ENCODE measurements around the gene CKAP5. TPM values are rescaled to one million over a fixed set of nuclear protein-coding genes. Genes with fewer than 3 reads are reported as not detected.

CKAP5 gene
- total RNA-seq, 8 experiments from 2014 or later: 37.8 to 127 (median 93.5) TPM

DNA sequence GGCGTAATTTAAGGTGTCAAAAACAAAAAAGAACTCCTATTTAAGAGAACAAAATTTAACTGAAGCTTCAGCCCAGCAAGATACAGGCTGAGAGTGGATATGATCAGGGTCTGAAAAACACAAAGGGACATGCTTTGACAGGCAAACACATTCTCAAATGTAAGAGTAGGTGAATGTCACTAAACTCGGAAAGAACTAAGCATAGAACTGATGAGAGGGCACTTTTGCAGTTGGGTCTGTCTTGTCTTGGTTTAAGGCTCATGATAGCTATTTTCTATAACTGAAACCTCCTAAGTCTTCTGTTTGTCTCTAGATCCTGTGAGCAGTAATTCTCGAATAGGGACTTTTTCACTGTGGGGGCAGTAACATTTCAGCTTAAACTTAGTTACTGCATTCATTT lies 100.1 kb downstream of the CKAP5 start:
- in situ Hi-C loops (cut with MboI; ENCODE audit: low pct_unique_long_range_greater_than_20kb in 2 of 9, low sequenced_read_pairs in 9 of 9, unreplicated experiment in 9 of 9): no loop called here
- no peak overlapping the region for H3K27ac ChIP-seq
- no peaks in the 10 kb centered on the region for H3K4me1 ChIP-seq (replicated peaks in 1 of 2)
- ATAC-seq (replicated peaks in 6 of 8): no peak
- 85 to 100% (median 94%) methylated on average over 1 to 3 of the region's 3 CpGs for WGBS, 10 experiments
- H3K4me3 ChIP-seq: no peak overlapping the region

DNA sequence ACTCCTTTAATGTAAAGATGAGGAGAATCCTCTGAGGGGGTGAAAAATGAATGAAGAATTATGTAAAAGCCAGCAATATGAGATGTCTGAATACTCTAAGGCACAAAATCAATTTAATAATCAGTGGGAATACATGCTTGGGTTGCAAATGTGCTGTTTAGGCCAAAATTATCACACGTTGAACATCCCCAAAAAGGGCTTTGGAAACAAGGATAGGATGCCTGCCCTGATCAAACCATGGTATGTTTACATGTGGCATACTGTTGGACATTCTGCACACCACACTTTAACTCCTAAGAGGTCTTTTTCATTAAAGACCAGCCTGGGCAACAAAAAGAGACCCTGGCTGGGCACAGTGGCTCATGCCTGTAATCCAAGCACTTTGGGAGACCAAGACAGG lies 100.8 kb downstream of the CKAP5 start:
- Histone ChIP-seq H3K4me1 (replicated peaks in 1 of 2) (no peaks in the 10 kb centered on the region), H3K27ac (no peak overlapping the region), H3K4me3 (no peak overlapping the region)
- 57 to 100% (median 73%) methylated on average over 1 of the region's 1 CpG; no CpG with 5 or more reads in 6 of the 10 experiments for WGBS, 10 experiments
- ATAC-seq (replicated peaks in 6 of 8): no peak
- in situ Hi-C loops (cut with MboI; ENCODE audit: low pct_unique_long_range_greater_than_20kb in 2 of 9, low sequenced_read_pairs in 9 of 9, unreplicated experiment in 9 of 9): no loop called here

DNA sequence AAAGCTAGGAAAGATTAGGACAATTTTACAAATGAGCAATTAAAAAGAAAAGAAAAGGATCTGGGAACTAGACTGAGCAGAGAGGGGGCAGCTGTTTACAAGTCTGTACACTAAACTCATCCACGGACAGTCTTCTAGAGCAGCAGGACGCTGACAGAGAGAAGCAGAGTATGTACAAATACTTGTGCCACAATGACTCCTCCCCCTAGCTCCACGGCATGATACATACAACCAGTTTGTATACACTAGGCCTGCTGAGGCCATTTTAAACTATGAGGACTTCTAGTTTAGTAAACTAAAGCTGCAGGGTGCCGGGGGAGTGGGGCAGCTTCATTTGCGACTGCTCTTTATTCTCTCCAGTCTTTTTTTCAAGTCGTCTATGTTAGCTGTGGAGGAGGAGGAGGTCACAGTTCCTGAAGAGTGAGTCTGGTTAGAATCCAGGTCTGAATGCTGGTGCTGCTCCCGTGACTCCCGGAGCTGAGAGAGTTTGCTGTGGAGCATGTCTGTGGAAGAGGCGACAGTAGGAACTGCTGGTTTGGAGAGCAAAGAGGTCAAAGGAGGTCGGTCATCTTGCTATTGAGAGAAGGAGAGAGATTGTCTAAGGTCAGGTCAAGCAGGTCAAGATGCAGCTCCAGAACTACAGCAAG lies 102.3 kb downstream of the CKAP5 start:
- Histone ChIP-seq H3K27ac (no peak overlapping the region), H3K4me3 (no peak overlapping the region), H3K4me1 (replicated peaks in 1 of 2) (no peaks in the 10 kb centered on the region)
- 24 to 89% (median 79%) methylated on average over 1 to 9 of the region's 10 CpGs for WGBS, 10 experiments
- in situ Hi-C loops (cut with MboI; ENCODE audit: low pct_unique_long_range_greater_than_20kb in 2 of 9, low sequenced_read_pairs in 9 of 9, unreplicated experiment in 9 of 9): no loop called here
- no peak for ATAC-seq (replicated peaks in 6 of 8)

- 60 to 100% (median 86%) methylated on average over 1 to 2 of the region's 2 CpGs; no CpG with 5 or more reads in 5 of the 10 experiments for WGBS, 10 experiments
- no peak for ATAC-seq (replicated peaks in 6 of 8)
- Histone ChIP-seq H3K27ac (no peak overlapping the region), H3K4me1 (replicated peaks in 1 of 2) (no peaks in the 10 kb centered on the region), H3K4me3 (no peak overlapping the region)
- in situ Hi-C loops (cut with MboI; ENCODE audit: low pct_unique_long_range_greater_than_20kb in 2 of 9, low sequenced_read_pairs in 9 of 9, unreplicated experiment in 9 of 9): no loop called here
These were observed 103.0 kb downstream of the CKAP5 start for GRCh38 chr11:46743043-46743442.

DNA sequence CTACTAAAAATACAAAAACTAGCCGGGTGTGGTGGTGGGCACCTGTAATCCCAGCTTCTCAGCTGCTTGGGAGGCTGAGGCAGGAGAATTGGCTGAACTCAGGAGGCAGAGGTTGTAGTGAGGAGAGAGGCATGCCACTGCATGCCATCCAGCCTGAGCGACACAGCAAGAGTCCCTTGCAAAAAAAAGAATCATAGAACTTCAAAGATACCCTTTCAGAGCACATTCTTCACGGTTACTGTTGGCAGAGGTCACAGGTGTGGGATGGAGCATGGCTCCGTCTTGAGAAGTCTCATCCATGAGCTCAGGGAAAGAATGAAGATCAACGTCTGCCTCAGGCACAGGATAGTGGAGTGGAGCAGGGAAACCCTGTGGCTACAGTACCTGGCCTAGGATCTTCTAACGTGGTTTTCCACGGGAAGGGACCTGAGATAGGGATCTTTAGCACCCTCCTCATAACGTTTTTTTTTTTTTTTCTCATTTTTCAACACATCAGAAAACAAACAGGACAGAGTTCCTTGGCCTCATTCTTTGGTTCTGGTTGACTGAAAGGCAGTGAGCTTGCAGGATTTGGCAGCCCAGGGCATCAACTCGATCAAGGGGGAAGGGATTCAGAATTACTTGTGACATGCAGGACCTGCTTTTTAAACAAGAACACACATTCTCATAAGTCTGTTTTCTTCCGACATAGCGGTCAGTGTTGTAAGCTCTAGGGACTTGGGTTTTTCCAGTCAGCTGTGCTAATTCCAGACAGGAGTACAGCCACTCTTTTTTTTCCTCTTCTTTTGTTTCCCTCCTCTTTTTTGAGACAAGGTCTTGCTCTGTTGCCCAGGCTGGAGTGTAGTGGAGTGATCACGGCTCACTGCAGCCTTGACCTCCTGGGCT lies 104.2 kb downstream of the CKAP5 start:
- no peak overlapping the region for H3K27ac ChIP-seq
- no peak overlapping the region for H3K4me3 ChIP-seq
- no peak for ATAC-seq (replicated peaks in 6 of 8)
- in situ Hi-C loops (cut with MboI; ENCODE audit: low pct_unique_long_range_greater_than_20kb in 2 of 9, low sequenced_read_pairs in 9 of 9, unreplicated experiment in 9 of 9): no loop called here
- WGBS, 10 experiments: 50 to 100% (median 83%) methylated on average over 1 to 8 of the region's 12 CpGs; no CpG with 5 or more reads in 1 of the 10 experiments
- no peaks in the 10 kb centered on the region for H3K4me1 ChIP-seq (replicated peaks in 1 of 2)

DNA sequence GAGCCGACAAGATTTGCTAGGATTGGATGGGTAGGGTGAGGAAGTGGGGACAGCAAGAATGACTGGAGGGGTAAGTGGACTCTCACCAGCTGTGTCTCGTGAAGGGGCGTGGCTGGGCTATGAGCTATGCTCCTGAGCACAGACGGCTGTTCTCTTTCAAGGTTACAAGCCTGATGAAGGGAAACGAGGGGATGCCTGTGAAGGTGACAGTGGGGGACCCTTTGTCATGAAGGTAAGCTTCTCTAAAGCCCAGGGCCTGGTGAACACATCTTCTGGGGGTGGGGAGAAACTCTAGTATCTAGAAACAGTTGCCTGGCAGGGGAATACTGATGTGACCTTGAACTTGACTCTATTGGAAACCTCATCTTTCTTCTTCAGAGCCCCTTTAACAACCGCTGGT lies 107.2 kb downstream of the CKAP5 start:
- in situ Hi-C loops (cut with MboI; ENCODE audit: low pct_unique_long_range_greater_than_20kb in 2 of 9, low sequenced_read_pairs in 9 of 9, unreplicated experiment in 9 of 9): no loop called here

GRCh38 chr11:46737699-46738098 lies 108.4 kb downstream of the CKAP5 start:
- Histone ChIP-seq H3K4me3 (no peak overlapping the region), H3K4me1 (replicated peaks in 1 of 2) (no peaks in the 10 kb centered on the region), H3K27ac (no peak overlapping the region)
- in situ Hi-C loops (cut with MboI; ENCODE audit: low pct_unique_long_range_greater_than_20kb in 2 of 9, low sequenced_read_pairs in 9 of 9, unreplicated experiment in 9 of 9): no loop called here
- WGBS, 10 experiments: 70 to 96% (median 88%) methylated on average over 2 to 9 of the region's 11 CpGs; no CpG with 5 or more reads in 1 of the 10 experiments
- ATAC-seq (replicated peaks in 6 of 8): no peak

More for the DNA sequence above, 107.2 kb downstream of the CKAP5 start:
- ATAC-seq (replicated peaks in 6 of 8): no peak
- Histone ChIP-seq H3K4me3 (no peak overlapping the region), H3K27ac (no peak overlapping the region), H3K4me1 (replicated peaks in 1 of 2) (no peaks in the 10 kb centered on the region)
- WGBS, 10 experiments: 51 to 100% (median 80%) methylated on average over 1 to 6 of the region's 6 CpGs; no CpG with 5 or more reads in 2 of the 10 experiments

DNA sequence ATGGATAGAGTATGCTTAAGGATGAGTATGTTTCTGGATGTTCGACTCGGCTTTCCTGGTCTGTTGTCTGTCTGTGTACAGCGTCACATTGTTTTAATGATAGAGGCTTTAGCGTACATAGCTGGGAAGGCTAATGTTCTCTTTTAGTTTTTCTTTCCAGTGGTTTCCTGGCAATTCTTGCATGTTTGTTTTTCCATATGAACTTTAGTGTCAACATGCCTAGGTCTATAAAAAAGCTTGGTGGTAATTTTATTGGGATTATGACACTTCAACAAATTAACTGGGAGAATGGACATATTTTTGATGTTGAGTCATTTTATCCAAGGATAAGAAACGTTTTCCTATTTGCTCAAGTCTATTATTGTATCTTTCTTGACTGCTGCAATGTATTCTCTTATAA lies 109.5 kb downstream of the CKAP5 start:
- ATAC-seq (replicated peaks in 6 of 8): no peak
- WGBS, 10 experiments: 0 to 86% (median 57%) methylated on average over 1 to 5 of the region's 5 CpGs; no CpG with 5 or more reads in 1 of the 10 experiments
- in situ Hi-C loops (cut with MboI; ENCODE audit: low pct_unique_long_range_greater_than_20kb in 2 of 9, low sequenced_read_pairs in 9 of 9, unreplicated experiment in 9 of 9): no loop called here

GRCh38 chr11:46736146-46736545 lies 109.9 kb downstream of the CKAP5 start:
- ATAC-seq (replicated peaks in 6 of 8): no peak
- Histone ChIP-seq H3K4me3 (no peak overlapping the region), H3K4me1 (replicated peaks in 1 of 2) (no peaks in the 10 kb centered on the region), H3K27ac (no peak overlapping the region)
- in situ Hi-C loops (cut with MboI; ENCODE audit: low pct_unique_long_range_greater_than_20kb in 2 of 9, low sequenced_read_pairs in 9 of 9, unreplicated experiment in 9 of 9): no loop called here
- 50 to 100% (median 92%) methylated on average over 2 to 5 of the region's 7 CpGs; no CpG with 5 or more reads in 1 of the 10 experiments for WGBS, 10 experiments

More for the DNA sequence above, 109.5 kb downstream of the CKAP5 start:
- Histone ChIP-seq H3K4me1 (replicated peaks in 1 of 2) (no peaks in the 10 kb centered on the region), H3K4me3 (no peak overlapping the region), H3K27ac (no peak overlapping the region)

GRCh38 chr11:46733234-46733633 lies 112.8 kb downstream of the CKAP5 start:
- Histone ChIP-seq H3K4me3 (no peak overlapping the region), H3K27ac (no peak overlapping the region), H3K4me1 (replicated peaks in 1 of 2) (no peaks in the 10 kb centered on the region)
- ATAC-seq (replicated peaks in 6 of 8): no peak
- in situ Hi-C loops (cut with MboI; ENCODE audit: low pct_unique_long_range_greater_than_20kb in 2 of 9, low sequenced_read_pairs in 9 of 9, unreplicated experiment in 9 of 9): no loop called here
- 0 to 80% (median 75%) methylated on average over 1 of the region's 1 CpG; no CpG with 5 or more reads in 5 of the 10 experiments for WGBS, 10 experiments

GRCh38 chr11:46731545-46731944 lies 114.5 kb downstream of the CKAP5 start:
- in situ Hi-C loops (cut with MboI; ENCODE audit: low pct_unique_long_range_greater_than_20kb in 2 of 9, low sequenced_read_pairs in 9 of 9, unreplicated experiment in 9 of 9): no loop called here
- 78 to 100% (median 86%) methylated on average over 1 to 4 of the region's 4 CpGs; no CpG with 5 or more reads in 2 of the 10 experiments for WGBS, 10 experiments
- ATAC-seq (replicated peaks in 6 of 8): no peak
- Histone ChIP-seq H3K27ac (no peak overlapping the region), H3K4me1 (replicated peaks in 1 of 2) (no peaks in the 10 kb centered on the region), H3K4me3 (no peak overlapping the region)

GRCh38 chr11:46729110-46730027 lies 116.7 kb downstream of the CKAP5 start:
- no peak overlapping the region for H3K27ac ChIP-seq
- peak in 1 of 8 experiments; percentile 40 for ATAC-seq (replicated peaks in 6 of 8)
- peaks cover 0 to 1% of the 10 kb centered on the region in 2 donors for H3K4me1 ChIP-seq (replicated peaks in 1 of 2)
- no peak overlapping the region for H3K4me3 ChIP-seq
- in situ Hi-C loops (cut with MboI; ENCODE audit: low pct_unique_long_range_greater_than_20kb in 2 of 9, low sequenced_read_pairs in 9 of 9, unreplicated experiment in 9 of 9): no loop called here
- WGBS, 10 experiments: 25 to 100% (median 95%) methylated on average over 1 to 11 of the region's 24 CpGs; no CpG with 5 or more reads in 2 of the 10 experiments

Data from motor neuron (in vitro differentiated cells).